ENCODE measurements around the gene SP3. TPM values are rescaled to one million over a fixed set of nuclear protein-coding genes. Genes with fewer than 3 reads are reported as not detected.

SP3 gene
- total and polyA plus RNA-seq, 9 of the 15 experiments (the other 6 are each of a cell fraction or from before 2014, with no cell fraction given), result 12.0 to 106 (median 74.9) TPM

DNA sequence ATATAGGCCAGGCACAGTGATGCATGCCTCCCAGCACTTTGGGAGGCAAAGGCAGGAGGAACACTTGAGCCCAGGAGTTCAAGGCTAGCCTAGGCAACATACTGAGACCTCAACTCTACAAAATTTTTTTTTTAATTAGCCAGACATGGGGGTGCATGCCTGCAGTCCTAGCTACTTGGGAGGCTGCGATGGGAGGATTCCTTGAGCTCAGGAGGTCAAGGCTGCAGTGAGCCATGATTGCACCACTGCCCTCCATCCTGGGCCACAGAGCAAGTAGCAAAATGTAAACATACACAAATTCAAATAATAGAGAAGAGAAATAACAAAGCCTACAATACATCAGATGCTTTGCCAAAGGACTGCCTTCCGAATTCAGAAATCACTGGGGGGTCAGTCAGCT is 7.0 kb upstream of the SP3 start (continued):
- TF ChIP-seq, protein P1, sequence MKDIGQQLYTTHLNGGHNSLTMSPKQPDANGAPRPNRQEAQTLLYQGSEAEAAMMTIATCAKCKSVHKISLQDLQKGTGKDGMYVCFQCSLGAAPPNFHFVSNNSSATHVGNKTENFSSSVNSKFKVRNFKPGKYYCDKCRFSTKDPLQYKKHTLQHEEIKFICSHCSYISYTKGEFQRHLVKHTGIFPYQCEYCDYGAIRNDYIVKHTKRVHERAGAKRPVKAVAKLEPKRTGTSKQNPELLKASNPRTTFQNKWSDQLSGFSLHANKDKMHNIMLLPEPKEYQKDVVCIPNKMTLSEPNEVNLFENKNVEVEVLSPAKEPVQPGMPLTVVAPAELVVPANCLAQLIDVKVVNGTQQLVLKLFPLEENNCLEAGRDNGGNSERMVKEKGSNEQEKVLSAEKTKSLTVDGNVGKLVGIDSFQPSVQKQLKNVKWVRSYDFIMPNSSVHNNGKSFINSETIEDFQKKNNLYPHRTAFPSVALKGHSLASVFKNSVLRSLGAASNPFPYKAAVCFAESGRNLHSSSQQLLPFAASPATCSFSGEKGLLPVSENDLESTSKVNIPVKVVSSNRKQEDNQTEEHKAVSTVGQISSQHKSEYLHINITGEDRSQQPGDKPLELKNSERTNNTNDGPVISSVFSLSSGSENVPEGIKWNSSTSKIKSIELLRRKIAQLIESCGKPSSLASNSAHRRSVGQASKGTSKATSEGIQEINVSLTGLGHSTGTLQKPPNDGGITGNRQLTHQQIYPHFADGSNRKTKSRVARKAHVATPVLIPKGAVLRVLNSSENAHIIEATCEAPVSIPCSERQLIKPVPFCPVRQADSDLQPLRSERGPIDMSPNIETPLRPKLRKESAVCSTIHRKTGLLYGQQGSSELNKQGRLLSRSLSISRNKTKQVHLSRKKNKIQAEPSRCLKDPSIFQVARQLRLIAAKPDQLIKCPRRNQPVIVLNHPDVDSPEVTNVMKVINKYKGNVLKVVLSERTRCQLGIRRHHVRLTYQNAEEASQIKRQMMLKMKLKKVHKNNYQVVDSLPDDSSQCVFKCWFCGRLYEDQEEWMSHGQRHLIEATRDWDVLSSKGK (CRISPR knock-in tag; IDR thresholded peaks at IDR 0.05), result no peak
- TF ChIP-seq, protein P2, sequence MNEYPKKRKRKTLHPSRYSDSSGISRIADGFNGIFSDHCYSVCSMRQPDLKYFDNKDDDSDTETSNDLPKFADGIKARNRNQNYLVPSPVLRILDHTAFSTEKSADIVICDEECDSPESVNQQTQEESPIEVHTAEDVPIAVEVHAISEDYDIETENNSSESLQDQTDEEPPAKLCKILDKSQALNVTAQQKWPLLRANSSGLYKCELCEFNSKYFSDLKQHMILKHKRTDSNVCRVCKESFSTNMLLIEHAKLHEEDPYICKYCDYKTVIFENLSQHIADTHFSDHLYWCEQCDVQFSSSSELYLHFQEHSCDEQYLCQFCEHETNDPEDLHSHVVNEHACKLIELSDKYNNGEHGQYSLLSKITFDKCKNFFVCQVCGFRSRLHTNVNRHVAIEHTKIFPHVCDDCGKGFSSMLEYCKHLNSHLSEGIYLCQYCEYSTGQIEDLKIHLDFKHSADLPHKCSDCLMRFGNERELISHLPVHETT (CRISPR knock-in tag; conservative IDR thresholded peaks at IDR 0.05 in 1 of 2, IDR thresholded peaks at IDR 0.05 in 1 of 2), result no peak
- TF ChIP-seq, protein P3, sequence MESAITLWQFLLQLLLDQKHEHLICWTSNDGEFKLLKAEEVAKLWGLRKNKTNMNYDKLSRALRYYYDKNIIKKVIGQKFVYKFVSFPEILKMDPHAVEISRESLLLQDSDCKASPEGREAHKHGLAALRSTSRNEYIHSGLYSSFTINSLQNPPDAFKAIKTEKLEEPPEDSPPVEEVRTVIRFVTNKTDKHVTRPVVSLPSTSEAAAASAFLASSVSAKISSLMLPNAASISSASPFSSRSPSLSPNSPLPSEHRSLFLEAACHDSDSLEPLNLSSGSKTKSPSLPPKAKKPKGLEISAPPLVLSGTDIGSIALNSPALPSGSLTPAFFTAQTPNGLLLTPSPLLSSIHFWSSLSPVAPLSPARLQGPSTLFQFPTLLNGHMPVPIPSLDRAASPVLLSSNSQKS (CRISPR knock-in tag; IDR thresholded peaks at IDR 0.05), result no peak
- TF ChIP-seq ZNF146 (CRISPR knock-in tag; IDR thresholded peaks at IDR 0.05; ENCODE audit: unreplicated experiment), result no peak
- TF ChIP-seq, protein P4, sequence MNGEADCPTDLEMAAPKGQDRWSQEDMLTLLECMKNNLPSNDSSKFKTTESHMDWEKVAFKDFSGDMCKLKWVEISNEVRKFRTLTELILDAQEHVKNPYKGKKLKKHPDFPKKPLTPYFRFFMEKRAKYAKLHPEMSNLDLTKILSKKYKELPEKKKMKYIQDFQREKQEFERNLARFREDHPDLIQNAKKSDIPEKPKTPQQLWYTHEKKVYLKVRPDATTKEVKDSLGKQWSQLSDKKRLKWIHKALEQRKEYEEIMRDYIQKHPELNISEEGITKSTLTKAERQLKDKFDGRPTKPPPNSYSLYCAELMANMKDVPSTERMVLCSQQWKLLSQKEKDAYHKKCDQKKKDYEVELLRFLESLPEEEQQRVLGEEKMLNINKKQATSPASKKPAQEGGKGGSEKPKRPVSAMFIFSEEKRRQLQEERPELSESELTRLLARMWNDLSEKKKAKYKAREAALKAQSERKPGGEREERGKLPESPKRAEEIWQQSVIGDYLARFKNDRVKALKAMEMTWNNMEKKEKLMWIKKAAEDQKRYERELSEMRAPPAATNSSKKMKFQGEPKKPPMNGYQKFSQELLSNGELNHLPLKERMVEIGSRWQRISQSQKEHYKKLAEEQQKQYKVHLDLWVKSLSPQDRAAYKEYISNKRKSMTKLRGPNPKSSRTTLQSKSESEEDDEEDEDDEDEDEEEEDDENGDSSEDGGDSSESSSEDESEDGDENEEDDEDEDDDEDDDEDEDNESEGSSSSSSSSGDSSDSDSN (IDR thresholded peaks at IDR 0.05; ENCODE audit: borderline replicate concordance in 1 of 2, low read depth in 2 of 2, low read length in 2 of 2), result no peak

All from K562 (cell line).